ENCODE data around the gene P2RY1. TPM values are rescaled to one million over a fixed set of nuclear protein-coding genes. Genes with fewer than 3 reads are reported as not detected.

Gene P2RY1
- total RNA-seq, 1 experiment from 2014 or later = 6.3 TPM

- no peaks in the 10 kb centered on the region for H3K4me1 Mint-ChIP-seq
- peaks cover 24 to 52% (median 45%) of the 10 kb centered on the region in 3 experiments for H3K36me3 Mint-ChIP-seq (ENCODE audit: insufficient read depth in 1 of 3, low read depth in 3 of 3)
- Histone ChIP-seq H3K23me2 (ENCODE audit: insufficient read length, low read depth, low read length, poor library complexity, severe bottlenecking) (no peaks in the 10 kb centered on the region), H3K23ac (ENCODE audit: insufficient read length, low read depth, low read length) (no peak overlapping the region), H4K91ac (ENCODE audit: insufficient read length, low read depth, low read length) (no peak overlapping the region), H2BK20ac (ENCODE audit: low read depth, low read length, poor library complexity, severe bottlenecking) (no peak overlapping the region), H3K56ac (ENCODE audit: insufficient read length, low read depth, low read length) (no peak overlapping the region), H3K27me3 (ENCODE audit: insufficient read depth, low read length) (no peaks in the 10 kb centered on the region), H3K4ac (ENCODE audit: low read depth, low read length) (no peak overlapping the region), H3T11ph (ENCODE audit: low read length) (no peak overlapping the region), H3K14ac (ENCODE audit: insufficient read depth, low read length) (no peak overlapping the region), H3K4me2 (ENCODE audit: insufficient read depth, insufficient read length, low read length) (no peak overlapping the region), H3K27ac (ENCODE audit: insufficient read length, low read depth, low read length) (no peak overlapping the region), H4K8ac (replicated peaks; ENCODE audit: insufficient read length, low read depth, low read length) (no peak overlapping the region), H2AK5ac (ENCODE audit: insufficient read length, low read length) (no peak overlapping the region), H2BK120ac (ENCODE audit: low read depth, low read length, poor library complexity, severe bottlenecking) (no peak overlapping the region), H2BK12ac (ENCODE audit: insufficient read length, low read depth, low read length) (no peak overlapping the region), H3K18ac (ENCODE audit: insufficient read length, low read depth, low read length) (no peak overlapping the region), H3K4me1 (ENCODE audit: insufficient read depth, low read length) (no peaks in the 10 kb centered on the region), H3K79me1 (ENCODE audit: insufficient read depth, low read depth, low read length, poor library complexity, severe bottlenecking) (no peaks in the 10 kb centered on the region), H3K79me2 (ENCODE audit: insufficient read depth, low read length) (no peaks in the 10 kb centered on the region), H3K9ac (ENCODE audit: extremely low read depth, insufficient read length, low read length) (no peak overlapping the region), H2AFZ (ENCODE audit: low read length) (no peak overlapping the region), H2BK5ac (ENCODE audit: insufficient read length, low read length) (no peak overlapping the region), H3K9me3 (ENCODE audit: control insufficient read depth, low read depth, low read length) (peaks cover 13% of the 10 kb centered on the region), H4K20me1 (ENCODE audit: control insufficient read depth, insufficient read depth, insufficient read length) (no peaks in the 10 kb centered on the region), H2BK15ac (ENCODE audit: low read depth, low read length) (no peak overlapping the region), H4K5ac (ENCODE audit: insufficient read length, low read depth, low read length) (no peak overlapping the region)
- H3K27ac Mint-ChIP-seq = no peak overlapping the region
- no peaks in the 10 kb centered on the region for H3K27me3 Mint-ChIP-seq (ENCODE audit: low read depth)
- H3K4me3 Mint-ChIP-seq = no peak overlapping the region
- H3K9me3 Mint-ChIP-seq = peaks cover 27 to 40% of the 10 kb centered on the region in 2 experiments
- no CpG with 5 or more reads among the region's 2 CpGs for WGBS (ENCODE audit: extremely low coverage, insufficient read length, low lambda C conversion rate)
- no peak for TF ChIP-seq CTCF (conservative IDR thresholded peaks at IDR 0.05)
- no peak for DNase-seq
Measured at GRCh38 chr3:152849996-152850578, 15.2 kb downstream of the P2RY1 start.
